ENCODE data around the gene GUCY1A1. TPM values are rescaled to one million over a fixed set of nuclear protein-coding genes. Genes with fewer than 3 reads are reported as not detected.

GUCY1A1 gene
- total RNA-seq, 2 experiments from 2014 or later: not detected

GRCh38 chr4:155780775-155781174 lies 114.1 kb downstream of the GUCY1A1 start:
- H2AFZ ChIP-seq (ENCODE audit: low read length): no peak overlapping the region

GRCh38 chr4:155781249-155781831 lies 114.7 kb downstream of the GUCY1A1 start:
- Histone ChIP-seq H3K4me2 (ENCODE audit: low read length) (no peak overlapping the region), H3K27ac (ENCODE audit: low read depth, low read length, poor library complexity, severe bottlenecking) (no peak overlapping the region), H3K79me2 (ENCODE audit: insufficient read depth, low read depth, low read length) (no peaks in the 10 kb centered on the region), H3K4me1 (ENCODE audit: insufficient read depth, low read length, poor library complexity, severe bottlenecking) (no peaks in the 10 kb centered on the region), H3K4me3 (ENCODE audit: low read depth, low read length, poor library complexity, severe bottlenecking) (no peak overlapping the region), H4K20me1 (ENCODE audit: insufficient read depth, low read length) (no peaks in the 10 kb centered on the region), H3K36me3 (ENCODE audit: insufficient read depth, low read length) (no peaks in the 10 kb centered on the region), H2AFZ (ENCODE audit: low read length) (no peak overlapping the region), H3K9me3 (ENCODE audit: low read length) (no peaks in the 10 kb centered on the region), H3K9me2 (ENCODE audit: insufficient read depth, low read length) (no peaks in the 10 kb centered on the region)
- TF ChIP-seq EZH2phosphoT487 (IDR thresholded peaks at IDR 0.05; ENCODE audit: borderline replicate concordance, low read depth, low read length): no peak
- TF ChIP-seq, protein P1, sequence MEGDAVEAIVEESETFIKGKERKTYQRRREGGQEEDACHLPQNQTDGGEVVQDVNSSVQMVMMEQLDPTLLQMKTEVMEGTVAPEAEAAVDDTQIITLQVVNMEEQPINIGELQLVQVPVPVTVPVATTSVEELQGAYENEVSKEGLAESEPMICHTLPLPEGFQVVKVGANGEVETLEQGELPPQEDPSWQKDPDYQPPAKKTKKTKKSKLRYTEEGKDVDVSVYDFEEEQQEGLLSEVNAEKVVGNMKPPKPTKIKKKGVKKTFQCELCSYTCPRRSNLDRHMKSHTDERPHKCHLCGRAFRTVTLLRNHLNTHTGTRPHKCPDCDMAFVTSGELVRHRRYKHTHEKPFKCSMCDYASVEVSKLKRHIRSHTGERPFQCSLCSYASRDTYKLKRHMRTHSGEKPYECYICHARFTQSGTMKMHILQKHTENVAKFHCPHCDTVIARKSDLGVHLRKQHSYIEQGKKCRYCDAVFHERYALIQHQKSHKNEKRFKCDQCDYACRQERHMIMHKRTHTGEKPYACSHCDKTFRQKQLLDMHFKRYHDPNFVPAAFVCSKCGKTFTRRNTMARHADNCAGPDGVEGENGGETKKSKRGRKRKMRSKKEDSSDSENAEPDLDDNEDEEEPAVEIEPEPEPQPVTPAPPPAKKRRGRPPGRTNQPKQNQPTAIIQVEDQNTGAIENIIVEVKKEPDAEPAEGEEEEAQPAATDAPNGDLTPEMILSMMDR (conservative IDR thresholded peaks at IDR 0.05; ENCODE audit: low read length): no peak
- ChIA-PET CTCF (ENCODE audit: unreplicated experiment) (no interaction called here), POLR2A (no interaction called here)
- no peak for DNase-seq (ENCODE audit: low spot score)
- intact Hi-C loops (cut with micrococcal nuclease; ENCODE audit: unreplicated experiment): loop anchor here (10.0 kb wide), 1 partner anchor 967 kb away; no protein-coding TSS in a partner anchor
- BruUV-seq (replicated peaks): no TSS peak

More at GRCh38 chr4:155780775-155781174, 114.1 kb downstream of the GUCY1A1 start:
- H4K20me1 ChIP-seq (ENCODE audit: insufficient read depth, low read length): no peaks in the 10 kb centered on the region
- no peak overlapping the region for H3K27ac ChIP-seq (ENCODE audit: low read depth, low read length, poor library complexity, severe bottlenecking)
- no peaks in the 10 kb centered on the region for H3K36me3 ChIP-seq (ENCODE audit: insufficient read depth, low read length)
- BruUV-seq (replicated peaks): no TSS peak
- intact Hi-C loops (cut with micrococcal nuclease; ENCODE audit: unreplicated experiment): loop anchor here (10.0 kb wide), 1 partner anchor 966 kb away; no protein-coding TSS in a partner anchor
- no peaks in the 10 kb centered on the region for H3K4me1 ChIP-seq (ENCODE audit: insufficient read depth, low read length, poor library complexity, severe bottlenecking)
- no peaks in the 10 kb centered on the region for H3K79me2 ChIP-seq (ENCODE audit: insufficient read depth, low read depth, low read length)
- no peaks in the 10 kb centered on the region for H3K9me3 ChIP-seq (ENCODE audit: low read length)
- DNase-seq (ENCODE audit: low spot score): no peak
- H3K4me3 ChIP-seq (ENCODE audit: low read depth, low read length, poor library complexity, severe bottlenecking): no peak overlapping the region
- no peak overlapping the region for H3K4me2 ChIP-seq (ENCODE audit: low read length)
- ChIA-PET POLR2A (no interaction called here), CTCF (ENCODE audit: unreplicated experiment) (no interaction called here)
- H3K9me2 ChIP-seq (ENCODE audit: insufficient read depth, low read length): no peaks in the 10 kb centered on the region
- TF ChIP-seq, protein P1 (conservative IDR thresholded peaks at IDR 0.05; ENCODE audit: low read length): no peak
- no peak for TF ChIP-seq EZH2phosphoT487 (IDR thresholded peaks at IDR 0.05; ENCODE audit: borderline replicate concordance, low read depth, low read length)

Other genes starting within 250 kb of the GUCY1A1 start
- not detected in 2 replicates for gene GUCY1B1, start 92.2 kb downstream of the GUCY1A1 start, total RNA-seq (2014; rRNA removed; shearing (Covaris generic))
- gene GUCY1B1, start 92.2 kb downstream of the GUCY1A1 start, total RNA-seq (2022): not detected in 2 replicates
- not detected in 2 replicates for gene ASIC5, start 199.4 kb downstream of the GUCY1A1 start, total RNA-seq (2014; rRNA removed; shearing (Covaris generic))
- not detected in 2 replicates for gene ASIC5, start 199.4 kb downstream of the GUCY1A1 start, total RNA-seq (2022)
- not detected in 2 replicates for gene TDO2, start 236.8 kb downstream of the GUCY1A1 start, total RNA-seq (2014; rRNA removed; shearing (Covaris generic))
- not detected in 2 replicates for gene TDO2, start 236.8 kb downstream of the GUCY1A1 start, total RNA-seq (2022)